Sigmoid colon (tissue), 4 donors: ENCODE results near the gene ENTPD2.

Experiments
- EP300 ChIP-seq, 4 donors: sonication (generic); formaldehyde crosslinking; IDR thresholded peaks; one replicate each; pipeline ENCODE4 v1.6.1; 2017; ENCODE audit warnings: antibody characterized with exemption in 4 of 4
- POLR2A ChIP-seq, 2 donors: fragments of 450-650 bp; IDR thresholded peaks; one replicate each; pipeline ENCODE4 v1.6.1; 2016; ENCODE audit warnings: antibody characterized with exemption in 2 of 2, mild to moderate bottlenecking in 2 of 2, moderate library complexity in 2 of 2
- POLR2AphosphoS5 ChIP-seq, 4 donors: sonication (generic); formaldehyde crosslinking; IDR thresholded peaks; one replicate each; pipeline ENCODE4 v1.6.1; 2017; ENCODE audit warnings: antibody characterized with exemption in 4 of 4
- TF ChIP-seq, protein P1 (sequence below), 4 experiments: fragments of 450-650 bp in 3 of 4; fragments of 200-600 bp in 1 of 4; IDR thresholded peaks; one replicate each; pipeline ENCODE4 v1.5.1; 2016 to 2019; ENCODE audit warnings: antibody characterized with exemption in 4 of 4, mild to moderate bottlenecking in 3 of 4, moderate library complexity in 2 of 4

DNA sequence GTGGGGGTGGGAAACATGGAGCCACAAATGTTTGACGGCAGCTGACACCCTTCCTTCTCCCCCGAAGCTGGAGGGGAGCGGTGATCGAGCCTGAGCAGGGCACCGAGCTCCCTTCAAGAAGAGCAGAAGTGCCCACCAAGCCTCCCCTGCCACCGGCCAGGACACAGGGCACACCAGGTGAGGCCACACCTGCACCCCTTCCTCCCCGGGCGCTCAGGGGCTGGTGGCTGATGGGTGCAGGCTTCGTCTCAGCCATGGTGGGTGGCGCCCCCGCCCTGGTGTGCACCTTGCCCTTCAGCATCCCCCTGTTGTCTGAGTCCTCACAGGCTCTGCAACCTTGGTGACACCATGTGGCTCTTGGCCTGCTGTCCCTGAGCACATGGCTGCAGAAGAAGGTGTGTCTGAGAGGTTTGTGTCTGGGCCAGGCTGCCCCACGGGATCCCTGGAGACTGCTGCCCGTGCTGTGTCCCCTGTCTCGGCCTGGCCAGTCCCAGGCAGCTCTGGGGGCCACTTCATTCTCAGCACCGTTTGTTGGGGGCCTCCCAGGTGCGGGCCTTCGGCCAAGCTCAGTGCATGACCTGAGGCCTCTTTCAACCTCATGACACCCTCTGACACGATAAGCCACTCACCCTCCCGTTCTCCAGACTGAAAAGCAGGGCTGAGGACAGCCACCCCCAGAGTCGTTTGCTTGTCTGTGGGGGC lies 44.1 kb upstream of the ENTPD2 start:
- TF ChIP-seq EP300 (IDR thresholded peaks at IDR 0.05) (no peak), POLR2A (IDR thresholded peaks at IDR 0.05) (no peak), POLR2AphosphoS5 (IDR thresholded peaks at IDR 0.05) (no peak)
- TF ChIP-seq, protein P1, sequence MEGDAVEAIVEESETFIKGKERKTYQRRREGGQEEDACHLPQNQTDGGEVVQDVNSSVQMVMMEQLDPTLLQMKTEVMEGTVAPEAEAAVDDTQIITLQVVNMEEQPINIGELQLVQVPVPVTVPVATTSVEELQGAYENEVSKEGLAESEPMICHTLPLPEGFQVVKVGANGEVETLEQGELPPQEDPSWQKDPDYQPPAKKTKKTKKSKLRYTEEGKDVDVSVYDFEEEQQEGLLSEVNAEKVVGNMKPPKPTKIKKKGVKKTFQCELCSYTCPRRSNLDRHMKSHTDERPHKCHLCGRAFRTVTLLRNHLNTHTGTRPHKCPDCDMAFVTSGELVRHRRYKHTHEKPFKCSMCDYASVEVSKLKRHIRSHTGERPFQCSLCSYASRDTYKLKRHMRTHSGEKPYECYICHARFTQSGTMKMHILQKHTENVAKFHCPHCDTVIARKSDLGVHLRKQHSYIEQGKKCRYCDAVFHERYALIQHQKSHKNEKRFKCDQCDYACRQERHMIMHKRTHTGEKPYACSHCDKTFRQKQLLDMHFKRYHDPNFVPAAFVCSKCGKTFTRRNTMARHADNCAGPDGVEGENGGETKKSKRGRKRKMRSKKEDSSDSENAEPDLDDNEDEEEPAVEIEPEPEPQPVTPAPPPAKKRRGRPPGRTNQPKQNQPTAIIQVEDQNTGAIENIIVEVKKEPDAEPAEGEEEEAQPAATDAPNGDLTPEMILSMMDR (IDR thresholded peaks at IDR 0.05): no peak
